T-helper 2 cell treated with Interferon-gamma antibody and Interleukin-4, amounts not matched to agents 5 μg/mL and 100 μg/mL, for 36 hours (primary cell): ENCODE data around the gene TDO2.

Source experiments
- DNase-seq: peaks from one replicate; pipeline ENCODE4 v3.0.0; 2021; ENCODE audit warnings: low spot score
- H3K27ac Mint-ChIP-seq: one replicate; pipeline ENCODE4 v1.8.0; 2021; ENCODE audit warnings: mild to moderate bottlenecking, mixed read lengths
- H3K27me3 Mint-ChIP-seq: one replicate; pipeline ENCODE4 v1.8.0; 2021; ENCODE audit warnings: low read depth, mixed read lengths
- H3K36me3 Mint-ChIP-seq: one replicate; pipeline ENCODE4 v1.8.0; 2021; ENCODE audit warnings: low read depth, mixed read lengths
- H3K4me1 Mint-ChIP-seq: one replicate; pipeline ENCODE4 v1.8.0; 2021; ENCODE audit warnings: low read depth, mixed read lengths
- H3K4me3 Mint-ChIP-seq: one replicate; pipeline ENCODE4 v1.8.0; 2022; ENCODE audit warnings: mild to moderate bottlenecking, moderate library complexity, mixed read lengths
- H3K9me3 Mint-ChIP-seq: one replicate; pipeline ENCODE4 v1.8.0; 2021; ENCODE audit warnings: mixed read lengths

Gene TDO2

DNA sequence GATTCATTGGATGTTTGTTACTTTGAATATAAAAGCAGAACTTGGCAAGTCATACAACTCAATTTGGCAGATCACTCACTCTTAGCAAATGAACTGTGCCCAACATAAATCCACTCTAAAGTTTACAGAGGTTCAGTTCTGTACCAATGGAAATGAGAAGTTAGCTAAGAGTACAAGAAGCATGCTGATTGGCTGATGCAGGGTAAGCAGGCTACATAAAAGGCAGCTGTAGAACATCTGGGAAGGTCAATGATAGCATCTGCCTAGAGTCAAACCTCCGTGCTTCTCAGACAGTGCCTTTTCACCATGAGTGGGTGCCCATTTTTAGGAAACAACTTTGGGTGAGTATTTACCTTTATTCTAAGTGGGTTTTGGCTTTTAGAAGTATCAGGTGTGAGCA is at the start of gene TDO2:
Gene TDO2 (plus strand): TSS at position 244 of the 400 bp plus-strand sequence. CDS start 63 bp downstream, at position 307.
- no peaks in the 10 kb centered on the region for H3K36me3 Mint-ChIP-seq
- DNase-seq = no peak
- no peaks in the 10 kb centered on the region for H3K4me1 Mint-ChIP-seq
- H3K27ac Mint-ChIP-seq = no peak within 1 kb of the TSS
- H3K27me3 Mint-ChIP-seq = no peaks in the 10 kb centered on the region
- H3K9me3 Mint-ChIP-seq = no peaks in the 10 kb centered on the region
- H3K4me3 Mint-ChIP-seq = no peak within 1 kb of the TSS

DNA sequence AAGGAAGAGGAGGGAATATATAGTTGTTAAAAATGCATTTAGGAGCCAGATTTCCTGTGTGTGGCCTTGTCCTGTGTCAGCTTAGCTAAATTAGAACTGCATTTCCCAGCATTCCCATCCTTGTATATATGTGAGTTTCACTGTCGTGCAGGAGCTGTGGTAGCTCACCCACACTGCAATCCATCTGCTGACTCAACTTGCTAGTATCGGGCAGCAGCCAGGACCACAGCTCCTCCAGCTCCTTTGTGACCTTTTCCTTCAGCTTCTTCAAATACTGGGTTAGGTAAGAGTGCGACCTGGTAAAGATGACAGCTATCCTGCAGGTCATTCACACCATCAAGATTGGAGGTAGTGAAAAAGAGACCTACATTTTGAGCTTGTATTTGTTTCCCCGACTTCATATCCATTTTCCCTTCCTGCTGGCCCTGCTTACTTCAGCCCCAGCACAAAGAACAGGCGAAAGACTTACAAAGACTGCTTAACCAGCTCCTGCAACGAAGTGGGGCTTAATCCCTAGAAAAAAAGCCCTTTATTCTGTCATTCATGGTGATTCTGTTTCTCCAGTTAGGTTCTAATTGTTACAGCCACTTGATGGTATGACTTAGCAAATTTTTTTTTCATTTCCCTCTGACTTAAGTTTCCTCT is 48.8 kb upstream of the TDO2 start:
- no peak overlapping the region for H3K4me3 Mint-ChIP-seq
- no peak for DNase-seq
- no peaks in the 10 kb centered on the region for H3K9me3 Mint-ChIP-seq
- no peaks in the 10 kb centered on the region for H3K4me1 Mint-ChIP-seq
- no peaks in the 10 kb centered on the region for H3K36me3 Mint-ChIP-seq
- H3K27me3 Mint-ChIP-seq = peaks cover 4% of the 10 kb centered on the region
- no peak overlapping the region for H3K27ac Mint-ChIP-seq

DNA sequence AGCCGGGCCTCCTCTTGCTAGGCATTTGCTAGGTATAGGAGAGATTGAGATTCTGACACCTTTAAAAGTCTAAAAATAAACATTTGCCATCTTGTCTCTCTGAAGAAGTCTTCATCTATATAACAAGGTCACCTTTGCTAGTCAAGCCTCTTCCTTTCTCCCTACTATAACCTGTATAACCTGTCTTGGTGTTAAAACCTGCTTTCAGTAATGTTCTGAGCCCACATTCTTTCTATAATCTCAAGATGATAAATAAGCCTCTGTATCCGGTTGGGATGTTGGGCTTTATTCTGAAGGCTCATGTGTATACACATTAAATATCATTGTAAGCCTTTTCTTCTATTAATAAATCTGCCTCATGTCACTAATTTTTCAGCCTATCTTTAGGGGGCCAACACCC is 47.6 kb upstream of the TDO2 start:
- Mint-ChIP-seq H3K27ac (no peak overlapping the region), H3K4me1 (no peaks in the 10 kb centered on the region), H3K4me3 (no peak overlapping the region), H3K9me3 (no peaks in the 10 kb centered on the region), H3K27me3 (peaks cover 4% of the 10 kb centered on the region), H3K36me3 (no peaks in the 10 kb centered on the region)
- no peak for DNase-seq

DNA sequence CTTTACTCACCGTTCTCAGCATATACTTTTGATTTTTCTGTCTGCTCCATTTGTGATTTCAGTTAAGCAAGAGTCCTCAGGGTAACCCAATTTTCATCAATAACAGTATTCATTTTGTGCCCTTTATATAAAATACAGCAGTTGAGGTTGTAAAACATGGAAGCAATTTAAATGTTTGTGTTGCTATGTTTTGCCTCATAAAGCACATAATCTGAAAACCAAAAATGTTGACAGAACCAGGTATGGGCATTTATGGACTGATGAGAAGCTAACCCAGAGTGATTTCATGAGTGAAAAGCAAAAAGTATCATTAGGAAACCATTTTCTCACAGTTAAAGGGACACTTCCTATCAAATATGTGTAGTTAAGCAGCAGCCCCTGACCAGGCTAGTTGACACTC is 37.3 kb upstream of the TDO2 start, which contains the start of gene ASIC5:
Gene ASIC5 (minus strand): TSS at position 101 of the 400 bp plus-strand sequence. CDS start 51 bp downstream, at position 50.
- H3K27ac Mint-ChIP-seq = no peak within 1 kb of the TSS
- H3K4me3 Mint-ChIP-seq = no peak within 1 kb of the TSS
- DNase-seq = no peak
- peaks cover 7% of the 10 kb centered on the region for H3K9me3 Mint-ChIP-seq
- no peaks in the 10 kb centered on the region for H3K36me3 Mint-ChIP-seq
- H3K4me1 Mint-ChIP-seq = no peaks in the 10 kb centered on the region
- H3K27me3 Mint-ChIP-seq = no peaks in the 10 kb centered on the region

DNA sequence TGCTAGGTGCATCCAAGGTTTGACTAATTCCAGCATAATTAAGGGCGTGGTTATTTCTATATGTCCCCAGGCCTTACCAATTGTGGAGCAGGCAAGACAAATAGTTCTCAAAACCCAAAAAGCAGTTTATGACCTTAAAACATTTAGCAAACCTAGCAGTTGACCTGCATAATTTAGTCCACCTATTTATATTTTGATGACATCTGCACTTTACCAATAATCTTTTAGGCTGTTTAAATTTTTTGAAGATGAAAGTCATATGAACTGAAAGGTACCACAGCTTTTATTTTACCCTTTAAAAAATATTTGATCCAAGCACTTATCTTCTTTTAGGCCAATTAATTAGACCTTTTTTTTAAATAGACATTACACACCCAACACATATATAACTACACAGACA is 27.6 kb upstream of the TDO2 start:
- Mint-ChIP-seq H3K4me3 (no peak overlapping the region), H3K4me1 (no peaks in the 10 kb centered on the region), H3K36me3 (no peaks in the 10 kb centered on the region), H3K27me3 (no peaks in the 10 kb centered on the region), H3K27ac (no peak overlapping the region), H3K9me3 (no peaks in the 10 kb centered on the region)
- no peak for DNase-seq

DNA sequence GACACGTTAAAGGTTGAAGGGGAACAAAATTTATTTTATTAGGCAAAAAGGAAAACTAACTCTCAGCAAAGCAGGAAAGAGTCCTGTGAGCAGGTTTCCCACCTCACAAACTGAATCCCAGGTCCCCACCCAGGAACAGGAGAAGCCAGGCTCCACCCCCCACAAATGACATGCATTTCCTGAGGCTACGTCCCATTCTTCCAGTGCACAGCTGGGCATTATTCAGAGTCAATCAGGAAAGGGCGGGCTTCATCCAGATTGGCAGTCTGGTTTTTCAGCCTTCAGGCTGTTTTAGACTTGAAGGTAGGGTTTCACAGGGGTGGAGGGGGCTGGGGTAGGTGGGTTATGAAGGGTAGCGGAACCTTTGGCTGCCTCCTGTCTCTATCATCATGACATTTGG is 25.5 kb upstream of the TDO2 start:
- Mint-ChIP-seq H3K4me3 (no peak overlapping the region), H3K9me3 (no peaks in the 10 kb centered on the region)

DNA sequence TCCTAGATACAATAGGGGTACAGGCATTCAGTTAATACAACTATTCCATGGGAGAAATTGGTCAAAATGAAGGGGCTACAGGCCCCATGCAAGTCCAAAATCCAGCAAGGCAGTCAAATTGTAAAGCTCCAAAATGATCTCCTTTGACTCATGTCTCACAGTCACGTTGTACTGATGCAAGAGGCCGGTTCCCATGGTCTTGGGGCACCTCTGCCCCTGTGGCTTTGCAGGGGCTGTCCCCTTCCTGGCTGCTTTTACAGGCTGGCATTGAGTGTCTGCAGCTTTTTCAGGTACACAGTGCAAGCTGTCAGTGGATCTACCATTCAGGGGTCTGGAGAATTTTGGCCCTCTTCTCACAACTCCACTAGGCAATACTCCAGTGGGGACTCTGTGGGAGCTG is 24.9 kb upstream of the TDO2 start:
- H3K4me1 Mint-ChIP-seq = no peaks in the 10 kb centered on the region
- no peaks in the 10 kb centered on the region for H3K9me3 Mint-ChIP-seq
- no peaks in the 10 kb centered on the region for H3K27me3 Mint-ChIP-seq
- no peak overlapping the region for H3K27ac Mint-ChIP-seq
- no peak overlapping the region for H3K4me3 Mint-ChIP-seq
- no peaks in the 10 kb centered on the region for H3K36me3 Mint-ChIP-seq
- DNase-seq = no peak

More for the DNA sequence above, 25.5 kb upstream of the TDO2 start:
- no peaks in the 10 kb centered on the region for H3K36me3 Mint-ChIP-seq
- H3K27ac Mint-ChIP-seq = no peak overlapping the region
- DNase-seq = no peak
- no peaks in the 10 kb centered on the region for H3K4me1 Mint-ChIP-seq
- H3K27me3 Mint-ChIP-seq = no peaks in the 10 kb centered on the region

DNA sequence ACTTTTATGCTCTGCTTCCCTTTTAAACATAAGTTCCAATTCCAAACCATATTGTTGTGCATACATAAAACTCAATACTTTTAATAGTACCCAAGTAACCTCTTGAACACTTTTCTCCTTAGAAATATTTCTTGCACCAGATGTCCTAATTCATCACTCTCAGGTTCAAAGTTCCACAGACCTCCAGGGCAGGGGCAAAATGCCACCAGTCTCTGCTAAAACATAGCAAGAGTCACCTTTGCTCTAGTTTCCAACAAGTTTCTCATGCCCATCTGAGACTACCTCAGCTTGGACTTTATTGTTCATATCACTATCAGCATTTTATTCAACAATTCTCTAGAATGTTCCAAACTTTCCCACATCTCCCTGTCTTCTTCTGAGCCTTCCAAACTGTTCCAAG is 23.7 kb upstream of the TDO2 start:
- no peaks in the 10 kb centered on the region for H3K9me3 Mint-ChIP-seq

DNA sequence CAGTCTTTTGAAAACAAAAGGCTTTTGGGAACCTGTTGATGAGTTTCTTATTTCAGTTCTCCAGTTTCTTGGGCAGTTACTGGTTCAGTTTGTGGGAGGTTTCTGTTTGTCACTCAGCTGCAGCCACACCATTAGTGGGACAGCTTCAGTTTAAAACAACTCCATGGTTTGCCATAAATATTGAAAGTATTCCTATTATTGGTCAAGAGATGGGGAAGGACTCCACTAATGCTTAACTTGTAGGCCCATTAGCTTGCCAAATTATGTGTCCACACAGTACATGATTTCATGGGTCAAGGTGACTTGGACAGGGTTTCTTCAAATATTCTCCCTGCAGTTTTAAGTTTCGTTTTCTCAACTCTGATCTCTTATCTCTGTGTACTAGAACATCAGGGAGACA is 21.9 kb upstream of the TDO2 start:
- no peaks in the 10 kb centered on the region for H3K9me3 Mint-ChIP-seq
- no peaks in the 10 kb centered on the region for H3K36me3 Mint-ChIP-seq
- H3K27me3 Mint-ChIP-seq = no peaks in the 10 kb centered on the region
- no peaks in the 10 kb centered on the region for H3K4me1 Mint-ChIP-seq
- no peak overlapping the region for H3K27ac Mint-ChIP-seq
- H3K4me3 Mint-ChIP-seq = no peak overlapping the region
- no peak for DNase-seq

More for the DNA sequence above, 23.7 kb upstream of the TDO2 start:
- Mint-ChIP-seq H3K4me3 (no peak overlapping the region), H3K4me1 (no peaks in the 10 kb centered on the region), H3K27ac (no peak overlapping the region), H3K27me3 (no peaks in the 10 kb centered on the region), H3K36me3 (no peaks in the 10 kb centered on the region)
- DNase-seq = no peak

DNA sequence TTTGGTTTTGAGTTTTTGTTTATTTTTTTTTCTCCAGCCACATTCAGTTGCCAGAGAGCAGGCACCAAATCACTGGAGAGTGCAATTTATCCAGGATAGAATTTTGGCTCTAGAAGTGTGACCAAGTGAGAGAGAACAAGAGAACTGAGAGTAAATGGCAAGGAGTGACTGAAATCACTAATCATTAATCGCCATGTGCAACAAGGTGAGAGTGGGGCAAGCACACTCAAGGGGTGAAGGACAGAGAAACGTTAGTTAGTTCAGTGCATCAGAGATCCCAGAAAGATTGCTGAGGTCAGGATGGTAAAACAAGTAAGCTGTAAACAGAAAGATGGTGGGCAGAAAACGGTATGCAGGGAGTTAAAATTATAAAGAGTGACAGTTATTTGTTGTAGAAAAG is 19.6 kb upstream of the TDO2 start:
- Mint-ChIP-seq H3K4me3 (no peak overlapping the region), H3K27ac (no peak overlapping the region), H3K9me3 (no peaks in the 10 kb centered on the region), H3K27me3 (no peaks in the 10 kb centered on the region), H3K4me1 (no peaks in the 10 kb centered on the region), H3K36me3 (no peaks in the 10 kb centered on the region)
- no peak for DNase-seq

DNA sequence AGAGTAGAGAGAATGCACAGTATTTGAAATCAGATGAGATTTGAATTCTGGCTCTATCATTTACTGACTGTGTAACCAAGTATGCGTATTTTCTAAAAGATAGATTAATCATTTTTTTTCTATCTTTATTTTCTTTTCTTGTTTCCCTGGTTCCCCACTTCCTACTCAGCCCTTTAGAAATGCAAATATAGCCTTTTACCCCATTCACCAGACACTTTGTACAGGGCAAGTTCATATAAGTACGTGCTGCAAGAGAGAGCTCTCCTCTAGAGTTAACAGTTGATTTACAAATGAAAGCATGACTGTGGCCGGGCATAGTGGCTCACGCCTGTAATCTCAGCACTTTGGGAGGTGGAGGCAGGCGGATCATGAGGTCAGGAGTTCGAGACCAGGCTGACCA is 17.8 kb upstream of the TDO2 start:
- Mint-ChIP-seq H3K9me3 (no peaks in the 10 kb centered on the region), H3K36me3 (no peaks in the 10 kb centered on the region), H3K4me3 (no peak overlapping the region), H3K27ac (no peak overlapping the region), H3K4me1 (no peaks in the 10 kb centered on the region), H3K27me3 (no peaks in the 10 kb centered on the region)
- no peak for DNase-seq

DNA sequence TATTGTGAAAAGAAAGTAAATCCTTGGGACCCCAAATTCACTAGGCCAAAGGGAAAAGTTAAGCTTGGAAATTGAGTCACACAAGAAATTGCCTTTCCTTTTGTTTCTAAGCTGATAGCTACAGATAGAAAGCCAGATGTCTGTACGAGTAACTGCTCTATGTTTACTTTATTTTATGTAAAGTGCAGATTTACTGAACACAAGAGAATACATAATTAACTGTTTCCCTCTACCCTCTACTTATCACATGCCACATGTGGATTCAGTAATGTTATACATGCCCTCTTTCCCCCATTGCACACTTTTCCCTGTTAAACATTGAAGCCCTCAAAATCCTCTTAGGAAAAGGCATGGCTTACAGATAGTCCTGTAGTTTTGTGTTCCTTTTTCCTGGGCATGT is 16.5 kb upstream of the TDO2 start:
- no peaks in the 10 kb centered on the region for H3K36me3 Mint-ChIP-seq
- H3K9me3 Mint-ChIP-seq = no peaks in the 10 kb centered on the region
- H3K4me1 Mint-ChIP-seq = no peaks in the 10 kb centered on the region
- no peak for DNase-seq
- H3K27ac Mint-ChIP-seq = no peak overlapping the region
- H3K4me3 Mint-ChIP-seq = no peak overlapping the region
- H3K27me3 Mint-ChIP-seq = no peaks in the 10 kb centered on the region

DNA sequence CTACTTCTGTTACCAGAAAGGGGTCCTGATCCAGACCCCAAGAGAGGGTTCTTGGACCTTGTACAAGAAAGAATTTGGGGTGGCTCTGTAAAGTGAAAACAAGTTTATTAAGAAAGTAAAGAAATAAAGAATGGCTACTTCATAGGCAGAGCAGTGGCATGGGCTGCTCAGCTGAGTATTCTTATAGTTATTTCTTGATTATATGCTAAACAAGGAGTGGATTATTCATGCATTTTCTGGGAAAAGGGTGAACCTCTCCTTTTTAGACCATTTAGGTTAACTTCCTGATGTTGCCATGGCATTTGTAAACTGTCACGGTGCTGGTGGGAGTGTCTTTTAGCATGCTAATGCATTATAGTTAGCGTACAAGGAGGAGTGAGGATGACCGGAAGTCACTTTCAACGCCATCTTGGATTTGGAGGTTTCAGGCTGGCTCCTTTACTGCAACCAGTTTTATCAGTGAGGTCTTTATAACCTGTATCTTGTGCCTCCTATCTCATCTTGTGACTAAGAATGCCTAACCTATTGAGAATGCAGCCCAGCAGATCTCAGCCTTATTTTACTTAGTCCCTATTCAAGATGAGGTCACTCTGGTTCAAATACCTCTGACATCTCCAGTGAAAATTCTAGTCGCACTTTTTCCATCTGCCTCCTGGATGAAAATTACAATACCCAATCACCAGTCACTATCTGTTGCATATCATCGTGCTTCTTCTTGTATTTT is 15.5 kb upstream of the TDO2 start:
- no peaks in the 10 kb centered on the region for H3K27me3 Mint-ChIP-seq

DNA sequence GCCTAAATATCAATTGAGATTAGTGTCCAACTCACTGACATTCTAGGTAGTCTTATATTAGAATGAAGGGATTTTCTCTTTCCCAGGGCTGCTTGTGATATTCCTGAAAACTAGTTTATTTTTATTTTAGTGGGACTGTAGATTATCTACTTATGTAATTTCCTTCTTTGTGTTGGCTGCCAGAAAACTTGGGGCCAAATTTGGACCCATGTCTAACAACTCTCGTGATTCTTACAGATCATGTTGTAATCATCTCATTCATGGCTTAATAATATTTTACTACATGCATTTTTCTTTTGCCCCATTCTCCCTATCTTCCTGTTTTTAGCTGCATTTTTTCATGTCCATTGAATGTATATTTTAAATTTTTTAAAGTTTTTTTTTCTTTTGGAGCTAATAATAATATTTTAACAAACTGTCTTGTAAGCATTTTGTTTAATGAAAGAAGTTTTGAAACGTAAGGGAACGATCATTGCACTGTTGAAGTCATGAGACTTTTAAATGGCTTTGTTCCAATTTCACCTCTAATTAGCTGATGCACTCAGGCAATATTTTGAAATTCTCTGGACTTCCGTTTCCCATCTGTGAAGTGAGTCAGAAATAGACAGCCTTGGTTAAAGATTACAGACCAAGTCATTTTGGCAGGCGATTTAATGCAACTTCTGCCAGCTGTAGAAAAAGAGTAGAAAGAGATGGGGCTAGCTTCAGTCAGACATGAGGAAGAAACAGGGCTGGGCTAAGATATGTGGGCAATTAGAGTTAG is 14.3 kb upstream of the TDO2 start:
- H3K4me1 Mint-ChIP-seq = no peaks in the 10 kb centered on the region
- no peaks in the 10 kb centered on the region for H3K27me3 Mint-ChIP-seq
- DNase-seq = no peak
- no peaks in the 10 kb centered on the region for H3K36me3 Mint-ChIP-seq
- H3K4me3 Mint-ChIP-seq = no peak overlapping the region
- no peaks in the 10 kb centered on the region for H3K9me3 Mint-ChIP-seq
- no peak overlapping the region for H3K27ac Mint-ChIP-seq

More for the DNA sequence above, 15.5 kb upstream of the TDO2 start:
- no peak for DNase-seq
- H3K9me3 Mint-ChIP-seq = no peaks in the 10 kb centered on the region
- no peaks in the 10 kb centered on the region for H3K4me1 Mint-ChIP-seq
- H3K36me3 Mint-ChIP-seq = no peaks in the 10 kb centered on the region
- no peak overlapping the region for H3K27ac Mint-ChIP-seq
- H3K4me3 Mint-ChIP-seq = no peak overlapping the region
